ENCODE data around the gene PIK3CD.

The PIK3CD gene

GRCh38 chr1:9763914-9764313 lies 112.4 kb downstream of the PIK3CD start:
- peaks cover 32% of the 10 kb centered on the region for H3K4me1 Mint-ChIP-seq
- no peaks in the 10 kb centered on the region for H3K27me3 Mint-ChIP-seq
- no peak overlapping the region for H3K4me3 Mint-ChIP-seq
- no peaks in the 10 kb centered on the region for H3K36me3 Mint-ChIP-seq
- no peak overlapping the region for H3K27ac Mint-ChIP-seq
- H3K9me3 Mint-ChIP-seq, result no peaks in the 10 kb centered on the region

DNA sequence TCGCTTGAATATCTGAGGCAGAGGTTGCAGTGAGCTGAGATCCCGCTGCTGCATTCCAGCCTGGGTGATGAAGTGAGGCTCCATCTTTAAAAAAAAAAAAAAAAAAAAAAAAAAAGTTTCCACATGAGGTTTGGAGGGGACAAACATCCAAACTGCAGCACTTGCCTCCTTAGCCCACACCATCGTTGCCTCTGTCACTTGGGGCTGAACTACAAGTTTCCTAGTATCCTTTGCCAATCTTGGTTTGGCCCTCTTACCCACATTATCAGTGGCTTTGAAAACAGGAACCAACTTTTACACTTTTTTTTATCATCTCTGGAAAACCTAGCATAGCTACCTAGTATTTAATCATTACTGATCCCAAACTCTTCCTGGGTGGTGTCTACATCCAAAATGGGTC lies 113.0 kb downstream of the PIK3CD start:
- Mint-ChIP-seq H3K4me3 (no peak overlapping the region), H3K36me3 (no peaks in the 10 kb centered on the region), H3K27me3 (no peaks in the 10 kb centered on the region), H3K4me1 (peaks cover 37% of the 10 kb centered on the region), H3K9me3 (no peaks in the 10 kb centered on the region), H3K27ac (no peak overlapping the region)

GRCh38 chr1:9766759-9767442 lies 115.4 kb downstream of the PIK3CD start:
- Mint-ChIP-seq H3K9me3 (no peaks in the 10 kb centered on the region), H3K27ac (no peak overlapping the region), H3K36me3 (no peaks in the 10 kb centered on the region), H3K27me3 (no peaks in the 10 kb centered on the region), H3K4me1 (peaks cover 24% of the 10 kb centered on the region), H3K4me3 (no peak overlapping the region)

- H3K4me1 Mint-ChIP-seq, result peaks cover 26% of the 10 kb centered on the region
- H3K9me3 Mint-ChIP-seq, result no peaks in the 10 kb centered on the region
- peaks cover 3% of the 10 kb centered on the region for H3K36me3 Mint-ChIP-seq
- no peak overlapping the region for H3K27ac Mint-ChIP-seq
- H3K4me3 Mint-ChIP-seq, result no peak overlapping the region
- no peaks in the 10 kb centered on the region for H3K27me3 Mint-ChIP-seq
Measured at GRCh38 chr1:9767964-9768668, 116.6 kb downstream of the PIK3CD start.

- Mint-ChIP-seq H3K9me3 (no peaks in the 10 kb centered on the region), H3K4me1 (peaks cover 26% of the 10 kb centered on the region), H3K27ac (no peak overlapping the region), H3K4me3 (no peak overlapping the region), H3K27me3 (no peaks in the 10 kb centered on the region), H3K36me3 (peaks cover 3% of the 10 kb centered on the region)
Measured at GRCh38 chr1:9768983-9769382, 117.5 kb downstream of the PIK3CD start.

DNA sequence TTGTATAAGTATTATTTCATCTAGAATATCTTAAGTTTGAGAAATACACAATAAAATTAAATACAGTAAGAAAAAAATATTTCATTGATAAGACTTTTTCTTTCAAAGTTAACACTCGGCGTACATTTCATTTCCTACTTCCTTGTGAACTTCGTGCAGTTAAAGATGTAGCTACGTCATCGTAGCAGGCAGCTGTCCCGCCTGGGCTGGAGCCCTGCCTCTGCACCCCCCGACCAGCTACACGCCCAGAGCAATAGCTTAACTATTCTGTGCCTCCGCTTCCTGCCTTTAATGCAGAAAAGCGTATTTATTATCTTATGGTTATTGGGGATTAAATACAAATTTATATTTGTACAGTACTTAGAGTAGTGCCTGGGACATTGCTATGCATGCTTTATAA lies 118.8 kb downstream of the PIK3CD start:
- H3K4me1 Mint-ChIP-seq, result peaks cover 24% of the 10 kb centered on the region
- no peak overlapping the region for H3K27ac Mint-ChIP-seq
- H3K4me3 Mint-ChIP-seq, result no peak overlapping the region
- peaks cover 3% of the 10 kb centered on the region for H3K36me3 Mint-ChIP-seq
- no peaks in the 10 kb centered on the region for H3K9me3 Mint-ChIP-seq
- no peaks in the 10 kb centered on the region for H3K27me3 Mint-ChIP-seq

- H3K27ac Mint-ChIP-seq, result no peak overlapping the region
- no peaks in the 10 kb centered on the region for H3K27me3 Mint-ChIP-seq
- H3K36me3 Mint-ChIP-seq, result peaks cover 3% of the 10 kb centered on the region
- H3K9me3 Mint-ChIP-seq, result no peaks in the 10 kb centered on the region
- H3K4me3 Mint-ChIP-seq, result no peak overlapping the region
- peaks cover 27% of the 10 kb centered on the region for H3K4me1 Mint-ChIP-seq
Measured at GRCh38 chr1:9774712-9775679, 123.5 kb downstream of the PIK3CD start.

DNA sequence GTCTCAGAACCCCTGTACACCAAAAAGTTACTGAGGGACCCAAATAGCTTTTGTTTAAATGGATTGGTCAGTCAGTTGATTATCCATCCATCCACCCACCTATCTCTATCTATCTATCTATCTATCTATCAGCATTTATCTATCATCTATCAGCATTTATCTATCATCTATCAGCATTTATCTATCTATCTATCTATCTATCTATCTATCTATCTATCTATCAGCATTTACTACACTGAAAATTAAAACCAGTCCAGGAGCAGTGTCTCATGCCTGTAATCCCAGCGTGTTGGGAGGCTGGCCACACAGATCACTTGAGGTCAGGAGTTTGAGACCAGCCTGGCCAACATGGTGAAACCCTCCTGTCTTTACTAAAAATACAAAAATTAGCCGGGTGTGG lies 125.2 kb downstream of the PIK3CD start:
- H3K36me3 Mint-ChIP-seq, result peaks cover 3% of the 10 kb centered on the region
- H3K4me1 Mint-ChIP-seq, result peaks cover 27% of the 10 kb centered on the region
- no peak overlapping the region for H3K27ac Mint-ChIP-seq
- no peaks in the 10 kb centered on the region for H3K9me3 Mint-ChIP-seq
- no peaks in the 10 kb centered on the region for H3K27me3 Mint-ChIP-seq
- H3K4me3 Mint-ChIP-seq, result no peak overlapping the region
